ENCODE data around the gene CPED1. TPM values are rescaled to one million over a fixed set of nuclear protein-coding genes. Genes with fewer than 3 reads are reported as not detected.

The CPED1 gene
- total RNA-seq, 4 donors from 2014 or later = 1.9 to 4.4 (median 3.7) TPM

DNA sequence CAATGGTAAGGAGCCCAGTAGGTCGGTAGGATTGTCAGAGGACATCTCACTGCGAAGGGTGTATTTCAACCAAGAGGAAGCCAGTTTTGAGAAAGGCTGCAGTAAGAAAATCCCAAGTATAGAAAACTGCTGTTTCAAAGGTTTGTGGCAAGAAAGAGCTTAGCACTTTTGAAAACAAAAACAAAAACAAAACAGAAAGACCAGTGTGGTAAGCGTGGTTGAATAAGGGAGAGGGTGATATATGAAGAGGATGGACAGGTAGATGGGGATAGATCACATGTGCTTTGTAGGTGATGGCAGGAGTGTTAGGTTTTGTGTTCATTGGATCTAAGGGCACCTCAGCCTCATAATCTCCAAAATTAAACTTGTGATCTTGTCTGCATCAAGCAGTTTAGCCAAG is 198.7 kb downstream of the CPED1 start:
- 90 to 92% methylated on average over 3 of the region's 3 CpGs for WGBS, 2 donors
- no peak for TF ChIP-seq POLR2A (IDR thresholded peaks at IDR 0.05)
- TF ChIP-seq, protein P1, sequence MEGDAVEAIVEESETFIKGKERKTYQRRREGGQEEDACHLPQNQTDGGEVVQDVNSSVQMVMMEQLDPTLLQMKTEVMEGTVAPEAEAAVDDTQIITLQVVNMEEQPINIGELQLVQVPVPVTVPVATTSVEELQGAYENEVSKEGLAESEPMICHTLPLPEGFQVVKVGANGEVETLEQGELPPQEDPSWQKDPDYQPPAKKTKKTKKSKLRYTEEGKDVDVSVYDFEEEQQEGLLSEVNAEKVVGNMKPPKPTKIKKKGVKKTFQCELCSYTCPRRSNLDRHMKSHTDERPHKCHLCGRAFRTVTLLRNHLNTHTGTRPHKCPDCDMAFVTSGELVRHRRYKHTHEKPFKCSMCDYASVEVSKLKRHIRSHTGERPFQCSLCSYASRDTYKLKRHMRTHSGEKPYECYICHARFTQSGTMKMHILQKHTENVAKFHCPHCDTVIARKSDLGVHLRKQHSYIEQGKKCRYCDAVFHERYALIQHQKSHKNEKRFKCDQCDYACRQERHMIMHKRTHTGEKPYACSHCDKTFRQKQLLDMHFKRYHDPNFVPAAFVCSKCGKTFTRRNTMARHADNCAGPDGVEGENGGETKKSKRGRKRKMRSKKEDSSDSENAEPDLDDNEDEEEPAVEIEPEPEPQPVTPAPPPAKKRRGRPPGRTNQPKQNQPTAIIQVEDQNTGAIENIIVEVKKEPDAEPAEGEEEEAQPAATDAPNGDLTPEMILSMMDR (IDR thresholded peaks at IDR 0.05) = no peak
- no peak overlapping the region for H3K4me3 ChIP-seq (ENCODE audit: low read depth, poor library complexity, severe bottlenecking)
- no peak for DNase-seq (ENCODE audit: low spot score in 2 of 2)
- intact Hi-C loops (cut with DNase I; ENCODE audit: low total_unique reads) = no loop called here

DNA sequence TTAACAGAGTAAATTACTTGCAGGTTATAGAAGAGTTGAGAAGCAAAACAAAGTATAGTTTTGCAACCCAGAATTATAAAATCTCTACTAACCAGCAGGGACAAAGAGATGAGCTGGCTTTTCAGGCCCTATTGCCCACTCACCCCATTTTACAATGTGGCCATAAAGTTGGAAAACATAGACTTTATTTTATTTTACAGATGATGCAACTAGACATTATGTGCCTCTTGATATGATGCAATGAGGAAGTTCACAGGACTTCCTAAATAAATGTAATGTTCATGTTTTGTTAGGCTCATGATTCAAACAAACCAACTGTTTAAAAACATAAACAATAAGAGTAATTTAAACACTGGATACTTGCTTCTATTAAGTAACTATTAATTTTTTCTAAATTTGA is 199.2 kb downstream of the CPED1 start:
- TF ChIP-seq POLR2A (IDR thresholded peaks at IDR 0.05) = no peak
- TF ChIP-seq, protein P1 (IDR thresholded peaks at IDR 0.05) = no peak
- DNase-seq (ENCODE audit: low spot score in 2 of 2) = no peak
- no peak overlapping the region for H3K4me3 ChIP-seq (ENCODE audit: low read depth, poor library complexity, severe bottlenecking)
- intact Hi-C loops (cut with DNase I; ENCODE audit: low total_unique reads) = no loop called here

DNA sequence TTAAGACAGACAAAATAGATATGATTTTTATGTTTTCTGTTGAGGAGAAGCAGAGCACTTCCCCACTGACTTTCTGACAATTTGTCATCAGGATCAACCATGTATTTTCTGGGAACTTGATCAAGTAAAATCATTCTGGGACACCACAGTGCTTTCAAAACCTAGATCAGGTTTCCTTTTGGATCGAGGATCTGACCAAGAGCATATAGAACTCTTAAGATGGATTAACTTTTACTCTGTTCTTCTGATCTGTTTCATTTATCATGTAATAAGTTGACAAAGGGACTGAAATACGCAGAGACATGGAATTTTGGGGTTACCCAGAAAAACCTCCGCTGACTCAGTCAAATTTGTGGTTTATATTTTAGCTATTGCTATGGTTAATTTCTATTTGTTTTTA is 204.3 kb downstream of the CPED1 start:
- WGBS, 2 donors = 89 to 91% methylated on average over 3 of the region's 3 CpGs
- intact Hi-C loops (cut with DNase I; ENCODE audit: low total_unique reads) = no loop called here
- DNase-seq (ENCODE audit: low spot score in 2 of 2) = no peak
- no peak overlapping the region for H3K4me3 ChIP-seq (ENCODE audit: low read depth, poor library complexity, severe bottlenecking)
- TF ChIP-seq, protein P1 (IDR thresholded peaks at IDR 0.05) = no peak

DNA sequence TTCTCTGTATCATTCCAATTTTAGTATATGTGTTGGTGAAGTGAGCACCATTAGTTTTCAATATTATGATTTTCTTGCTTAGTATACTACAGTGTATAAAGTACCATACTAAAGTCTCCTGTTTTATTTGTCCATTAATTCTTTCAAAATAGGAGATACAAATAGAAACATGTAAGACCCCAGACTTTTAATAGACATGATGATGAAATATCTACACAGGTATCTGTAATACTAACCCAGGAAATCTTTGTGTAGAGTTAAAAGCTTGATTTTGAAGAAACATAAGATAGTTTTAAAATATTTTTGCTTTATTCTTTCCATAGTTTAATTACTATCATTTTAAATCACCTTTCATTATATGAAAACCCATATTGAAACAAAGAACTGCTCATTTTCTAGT is 206.5 kb downstream of the CPED1 start:
- intact Hi-C loops (cut with DNase I; ENCODE audit: low total_unique reads) = no loop called here
- TF ChIP-seq, protein P1 (IDR thresholded peaks at IDR 0.05) = no peak
- TF ChIP-seq POLR2A (IDR thresholded peaks at IDR 0.05) = no peak

DNA sequence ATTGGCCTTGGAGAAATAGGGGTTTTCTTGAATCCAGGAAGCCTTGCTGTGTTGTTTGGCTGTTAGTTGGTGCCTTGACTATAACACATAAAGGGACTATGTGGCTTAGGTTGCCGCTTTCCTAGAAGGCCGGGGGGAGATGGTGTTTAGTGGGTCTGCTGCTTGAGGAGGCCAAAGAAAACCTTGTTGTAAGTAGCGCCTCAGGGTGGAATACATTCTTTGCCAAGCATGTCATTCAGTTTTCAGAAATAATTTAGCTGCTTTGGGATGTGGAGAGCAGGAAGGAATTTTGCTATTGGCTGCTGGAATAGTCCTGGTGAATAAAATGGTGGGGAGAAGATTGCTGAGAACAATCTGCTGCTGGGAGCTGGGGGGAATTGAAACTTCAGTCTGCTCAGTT is 207.4 kb downstream of the CPED1 start:
- intact Hi-C loops (cut with DNase I; ENCODE audit: low total_unique reads) = no loop called here
- no peak for TF ChIP-seq POLR2A (IDR thresholded peaks at IDR 0.05)
- TF ChIP-seq, protein P1 (IDR thresholded peaks at IDR 0.05) = no peak
- no peak for DNase-seq (ENCODE audit: low spot score in 2 of 2)
- 59 to 78% methylated on average over 3 of the region's 3 CpGs for WGBS, 2 donors
- no peak overlapping the region for H3K4me3 ChIP-seq (ENCODE audit: low read depth, poor library complexity, severe bottlenecking)

More for the DNA sequence above, 206.5 kb downstream of the CPED1 start:
- H3K4me3 ChIP-seq (ENCODE audit: low read depth, poor library complexity, severe bottlenecking) = no peak overlapping the region
- no peak for DNase-seq (ENCODE audit: low spot score in 2 of 2)

DNA sequence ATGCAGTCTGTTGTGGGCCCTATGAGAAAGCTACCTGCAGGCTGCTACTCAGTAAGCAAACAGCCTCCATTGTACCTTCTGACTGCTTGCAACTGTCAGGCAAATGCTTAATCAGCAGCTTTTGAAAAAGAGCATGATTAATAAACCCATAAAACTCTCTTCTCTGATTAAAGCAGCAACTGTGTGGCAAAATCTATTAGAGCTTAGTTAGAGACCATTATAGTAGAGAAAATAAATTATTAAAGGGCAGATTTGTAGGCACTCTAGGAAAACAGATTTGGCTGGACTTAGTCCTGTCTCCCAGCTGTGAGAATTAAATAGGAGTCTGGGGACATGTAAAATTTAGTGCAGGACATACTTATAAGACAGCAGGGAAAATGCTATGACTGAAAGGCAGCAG is 207.8 kb downstream of the CPED1 start:
- intact Hi-C loops (cut with DNase I; ENCODE audit: low total_unique reads) = no loop called here
- no peak overlapping the region for H3K4me3 ChIP-seq (ENCODE audit: low read depth, poor library complexity, severe bottlenecking)
- no peak for DNase-seq (ENCODE audit: low spot score in 2 of 2)
- TF ChIP-seq, protein P1 (IDR thresholded peaks at IDR 0.05) = no peak
- TF ChIP-seq POLR2A (IDR thresholded peaks at IDR 0.05) = no peak
